NCI-H82 treated with DMSO at 0.1 percent for 48 hours (cell line): ENCODE data around the gene KRTAP5-4.
"Not testable (repeated sequence)": the region's sequence is repeated elsewhere in the genome, so short reads cannot be mapped to it uniquely, and the experiment has no call there.

ENCODE experiments used
- DNase-seq: peaks from one replicate; lab custom pipeline; 2025; ENCODE audit not compliant: unreplicated experiment; lab: John Stamatoyannopoulos, UW

KRTAP5-4 gene

GRCh38 chr11:1639102-1639620 is 17.2 kb upstream of the KRTAP5-4 start:
- no peak for DNase-seq

DNA sequence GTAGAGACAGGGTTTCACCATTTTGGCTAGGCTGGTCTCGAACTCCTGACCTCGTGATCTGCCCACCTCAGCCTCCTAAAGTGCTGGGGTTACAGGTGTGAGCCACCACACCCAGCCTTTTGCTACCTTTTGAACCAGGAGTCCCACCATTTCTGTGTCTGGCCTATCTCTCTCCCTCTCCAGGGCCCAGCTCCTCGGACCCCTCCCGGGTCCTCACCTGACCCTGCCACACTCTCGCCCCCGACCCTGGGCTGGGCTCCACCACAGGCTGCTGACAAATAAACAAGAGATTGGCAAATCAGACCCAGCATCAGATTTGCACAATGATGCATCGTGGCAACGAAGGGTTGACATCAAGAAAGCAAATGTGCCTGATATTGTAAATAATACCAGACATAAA is 16.4 kb upstream of the KRTAP5-4 start:
- no peak for DNase-seq

DNA sequence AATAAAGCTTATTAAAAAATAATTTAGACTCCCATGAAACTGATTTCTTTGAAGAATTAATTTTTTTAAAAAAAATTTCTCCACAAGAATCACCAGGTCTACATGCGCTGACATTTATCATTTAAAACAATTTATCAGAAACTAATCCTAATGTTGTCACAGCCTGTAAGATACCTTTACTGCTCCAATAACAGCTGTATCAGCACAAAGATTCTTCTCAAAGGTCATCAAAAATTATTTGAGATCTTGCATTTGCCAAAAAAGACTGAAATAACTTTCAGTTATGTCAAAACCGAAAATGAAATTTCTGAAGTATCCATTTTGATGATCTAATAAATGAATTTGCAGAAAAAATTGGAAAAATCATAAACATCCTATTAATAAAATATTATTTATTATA is 15.7 kb upstream of the KRTAP5-4 start:
- no peak for DNase-seq

DNA sequence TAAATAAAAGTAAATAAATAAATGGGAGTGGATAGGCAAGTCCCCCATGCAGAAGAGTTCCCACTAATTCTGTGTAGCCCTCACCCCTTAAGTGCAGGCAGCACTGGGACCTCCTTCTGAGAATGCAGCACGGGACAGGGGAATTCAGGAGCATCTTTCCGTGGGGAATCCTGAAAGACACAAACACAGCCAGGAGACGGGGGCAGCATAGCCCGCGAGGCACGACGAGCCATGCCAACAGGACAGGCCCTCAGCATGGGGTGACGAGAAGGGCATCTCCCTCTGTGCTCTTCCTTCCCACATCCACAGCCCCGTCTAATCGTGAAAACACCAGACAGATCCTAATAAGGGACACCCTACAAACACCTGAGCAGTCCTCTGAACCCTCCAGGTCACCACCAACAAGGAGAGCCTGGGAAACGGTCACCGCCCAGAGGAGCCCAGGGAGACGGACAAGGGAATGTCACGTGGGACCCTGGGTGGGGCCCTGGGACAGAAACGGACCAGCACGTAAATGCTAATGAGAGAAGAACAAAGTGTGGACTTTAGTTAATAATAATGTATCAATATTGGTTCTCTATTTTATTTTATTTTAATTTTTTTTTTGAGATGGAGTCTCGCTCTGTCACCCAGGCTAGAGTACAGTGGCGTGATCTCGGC is 14.5 kb upstream of the KRTAP5-4 start:
- no peak for DNase-seq

- DNase-seq = no peak
Observed at GRCh38 chr11:1633864-1634263, 11.9 kb upstream of the KRTAP5-4 start.

DNA sequence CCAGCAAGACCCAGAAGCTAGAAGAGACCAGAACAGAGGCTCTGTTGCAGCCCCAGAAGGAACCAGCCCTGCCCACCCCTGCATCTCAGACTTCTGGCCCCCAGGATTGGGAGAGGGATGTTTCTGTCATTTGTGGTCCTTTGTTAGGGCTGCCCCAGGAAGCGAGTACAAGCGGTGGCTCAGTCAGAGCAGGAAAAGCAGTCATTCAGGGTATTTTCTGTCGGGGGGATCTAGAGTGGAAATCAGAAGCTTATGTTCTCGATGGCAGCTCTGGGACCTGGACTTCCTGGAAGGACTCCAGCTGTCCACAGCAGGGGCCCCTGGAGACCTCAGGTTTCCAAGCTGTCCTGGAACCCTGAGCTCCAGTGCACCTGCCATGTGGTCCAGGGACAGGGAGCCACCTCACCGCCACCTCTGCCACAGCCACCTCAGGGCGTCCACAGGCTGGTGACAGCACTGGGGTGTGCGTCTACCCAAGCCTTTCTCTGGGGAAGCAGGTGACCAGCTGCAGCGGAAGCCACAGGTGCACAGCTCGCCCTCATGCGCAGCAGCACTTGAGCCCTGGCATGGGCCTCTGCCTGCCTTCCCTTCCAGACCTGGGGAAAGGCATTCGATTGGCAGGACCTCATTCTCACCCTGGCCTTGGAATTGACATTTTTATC is 10.2 kb upstream of the KRTAP5-4 start:
- no peak for DNase-seq

GRCh38 chr11:1631066-1631568 is 9.2 kb upstream of the KRTAP5-4 start:
- no peak for DNase-seq

DNA sequence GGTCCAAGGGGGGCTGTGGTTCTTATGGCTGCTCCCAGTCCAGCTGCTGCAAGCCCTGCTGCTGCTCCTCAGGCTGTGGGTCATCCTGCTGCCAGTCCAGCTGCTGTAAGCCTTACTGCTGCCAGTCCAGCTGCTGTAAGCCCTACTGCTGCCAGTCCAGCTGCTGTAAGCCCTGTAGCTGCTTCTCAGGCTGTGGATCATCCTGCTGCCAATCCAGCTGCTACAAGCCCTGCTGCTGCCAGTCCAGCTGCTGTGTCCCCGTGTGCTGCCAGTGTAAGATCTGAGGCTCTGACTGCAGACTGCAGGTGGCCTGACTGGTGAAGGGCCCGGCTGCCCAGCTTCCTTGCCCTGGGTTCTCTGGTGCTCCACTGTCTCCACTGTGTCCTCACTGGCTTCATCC is 8.3 kb upstream of the KRTAP5-4 start:
- no peak for DNase-seq

DNA sequence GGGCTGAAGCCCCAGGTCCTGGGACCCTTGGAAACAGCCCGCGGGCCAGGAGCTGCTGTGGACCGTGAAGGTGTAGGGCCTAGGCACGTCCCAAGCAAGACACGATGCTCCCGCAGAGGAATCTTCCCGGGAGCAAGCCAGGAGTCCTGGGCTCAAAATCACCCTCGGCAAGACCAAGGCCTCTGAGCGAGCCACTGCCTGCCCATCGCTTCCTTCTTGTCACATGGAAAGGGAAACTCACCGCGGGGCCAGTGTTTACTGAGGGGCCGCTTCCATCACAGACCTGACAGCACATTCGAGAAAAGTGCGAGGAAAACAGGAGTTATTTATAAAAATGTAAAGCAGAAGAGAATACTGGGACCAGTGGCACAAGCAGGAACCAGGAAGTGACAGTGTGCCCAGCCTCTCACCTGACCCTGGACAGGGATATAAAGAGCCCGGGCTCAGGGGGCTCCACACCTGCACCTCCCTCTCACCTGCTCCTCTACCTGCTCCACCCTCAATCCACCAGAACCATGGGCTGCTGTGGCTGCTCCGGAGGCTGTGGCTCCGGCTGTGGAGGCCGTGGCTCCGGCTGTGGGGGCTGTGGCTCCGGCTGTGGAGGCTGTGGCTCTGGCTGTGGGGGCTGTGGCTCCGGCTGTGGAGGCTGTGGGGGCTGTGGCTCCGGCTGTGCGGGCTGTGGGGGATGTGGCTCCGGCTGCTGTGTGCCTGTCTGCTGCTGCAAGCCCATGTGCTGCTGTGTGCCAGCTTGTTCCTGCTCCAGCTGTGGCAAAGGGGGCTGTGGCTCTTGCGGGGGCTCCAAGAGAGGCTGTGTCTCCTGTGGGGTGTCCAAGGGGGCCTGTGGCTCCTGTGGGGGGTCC is 7.6 kb upstream of the KRTAP5-4 start, which contains the start of gene KRTAP5-5:
Gene KRTAP5-5 (plus strand): TSS at position 450 of the 860 bp plus-strand sequence. CDS start 66 bp downstream, at position 516.
- no peak for DNase-seq

DNA sequence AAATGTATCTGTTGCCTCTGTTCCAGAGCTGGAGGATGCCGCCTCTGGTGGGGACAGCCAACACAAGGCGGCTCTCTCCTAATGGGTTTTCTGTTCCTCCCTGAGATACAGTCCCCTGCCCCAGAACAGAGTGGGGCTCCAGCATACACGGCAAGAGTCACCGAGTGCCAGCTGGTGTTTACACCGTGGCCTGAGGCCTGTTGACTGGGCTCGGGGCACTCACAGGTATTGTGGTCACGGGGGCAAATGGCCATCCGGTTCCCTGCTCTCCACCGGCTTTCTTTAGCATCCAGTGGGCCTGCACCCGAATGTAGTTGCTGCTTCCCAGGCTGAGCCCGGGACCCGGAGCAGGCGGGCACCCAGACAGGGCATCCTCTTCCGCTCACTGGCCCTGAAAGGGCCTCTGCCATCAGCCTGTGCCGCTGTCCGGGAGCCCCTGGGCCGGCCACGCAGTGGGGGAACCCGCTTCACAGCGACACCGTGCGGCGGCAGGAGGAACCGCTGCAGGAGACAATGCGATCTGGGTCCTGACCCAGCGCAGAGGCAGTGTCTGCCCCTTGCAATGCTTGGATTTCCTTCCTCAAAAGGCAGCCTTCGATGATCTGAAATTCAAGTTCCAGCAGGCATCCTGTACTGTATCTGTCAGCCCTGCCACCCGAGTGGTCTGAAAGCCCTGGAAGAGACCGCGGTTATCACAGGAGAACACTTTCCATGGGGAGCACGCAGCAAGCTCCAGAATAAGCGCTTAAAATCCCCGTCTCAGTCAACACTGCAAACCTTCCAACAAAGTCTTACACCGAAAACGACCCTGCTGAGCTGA is 6.8 kb upstream of the KRTAP5-4 start:
- DNase-seq = no peak

DNA sequence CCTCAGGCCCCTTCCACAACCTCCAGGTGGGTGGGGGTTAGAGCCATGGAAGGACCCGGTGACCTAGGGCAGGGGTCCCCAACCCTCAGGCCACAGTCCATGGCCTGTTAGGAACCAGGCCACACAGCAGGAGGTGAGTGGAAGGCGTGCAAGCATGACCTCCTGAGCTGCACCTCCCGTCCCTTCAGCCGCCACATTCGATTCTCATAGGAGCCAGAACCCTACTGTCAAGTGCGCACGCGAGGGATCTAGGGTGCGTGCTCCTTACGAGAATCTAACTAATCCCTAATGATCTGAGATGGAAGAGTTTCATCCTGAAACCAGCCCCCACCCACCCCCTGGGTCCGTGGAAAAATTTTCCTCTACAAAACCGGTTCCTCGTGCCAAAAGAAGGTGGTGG is 3.6 kb upstream of the KRTAP5-4 start:
- DNase-seq = no peak

DNA sequence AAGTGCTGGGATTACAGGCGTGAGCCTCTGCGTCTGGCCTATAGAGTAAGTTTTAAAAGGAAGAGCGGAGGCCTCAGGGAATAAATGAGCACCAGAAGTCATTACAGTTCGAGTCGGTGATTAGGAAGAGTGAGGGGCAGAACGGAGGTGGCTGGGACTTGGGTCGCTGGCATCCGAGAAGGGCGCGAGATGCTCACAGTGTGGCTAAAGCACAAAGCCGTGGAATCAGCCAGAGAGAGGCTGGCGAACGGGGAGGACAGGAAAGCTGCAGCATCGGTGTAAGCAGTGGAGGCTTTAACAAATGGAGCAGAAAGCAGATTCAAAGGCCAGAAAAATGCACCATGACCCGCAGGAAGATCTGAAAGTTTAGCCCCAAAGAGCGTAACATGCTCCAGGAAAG is 2.7 kb upstream of the KRTAP5-4 start:
- no peak for DNase-seq

- DNase-seq = no peak
Observed at GRCh38 chr11:1623716-1624115, 1.8 kb upstream of the KRTAP5-4 start.

- DNase-seq = no peak
Observed at GRCh38 chr11:1619449-1619848, 2.5 kb downstream of the KRTAP5-4 start.

- DNase-seq = no peak
Observed at GRCh38 chr11:1618231-1618630, 3.7 kb downstream of the KRTAP5-4 start.

- DNase-seq = no peak
Observed at GRCh38 chr11:1608363-1608762, 13.6 kb downstream of the KRTAP5-4 start, which contains the start of gene KRTAP5-3. Gene KRTAP5-3, minus strand, starts transcription at chr11:1608463. Its CDS starts 78 bp downstream, at chr11:1608385.

GRCh38 chr11:1607901-1608300 is 14.0 kb downstream of the KRTAP5-4 start:
- not testable (repeated sequence) for DNase-seq

GRCh38 chr11:1607156-1607845 is 14.6 kb downstream of the KRTAP5-4 start:
- DNase-seq = not testable (repeated sequence)

GRCh38 chr11:1605923-1606322 is 16.0 kb downstream of the KRTAP5-4 start:
- DNase-seq = not testable (repeated sequence)

- no peak for DNase-seq
Observed at GRCh38 chr11:1604711-1605110, 17.2 kb downstream of the KRTAP5-4 start.
